ENCODE measurements around the gene COL28A1.

GRCh38 chr7:7321681-7322080 is 214.0 kb downstream of the COL28A1 start:
- TF ChIP-seq CTCF (IDR thresholded peaks at IDR 0.05) = no peak
- no peak for TF ChIP-seq POLR2A (IDR thresholded peaks at IDR 0.05)

Data from lower leg skin (tissue), 3 donors.